T-helper 2 cell treated with Interferon-gamma antibody and Interleukin-4, amounts not matched to agents 5 μg/mL and 100 μg/mL, for 36 hours (primary cell): ENCODE data around the gene GRAMD2A.
A peak's percentile ranks its signal among the peaks of the same experiment; 100 is the strongest.

Experiments used
- DNase-seq: peaks from one replicate; pipeline ENCODE4 v3.0.0; 2021; ENCODE audit warnings: low spot score
- H3K27ac Mint-ChIP-seq: one replicate; pipeline ENCODE4 v1.8.0; 2021; ENCODE audit warnings: mild to moderate bottlenecking, mixed read lengths
- H3K27me3 Mint-ChIP-seq: one replicate; pipeline ENCODE4 v1.8.0; 2021; ENCODE audit warnings: low read depth, mixed read lengths
- H3K36me3 Mint-ChIP-seq: one replicate; pipeline ENCODE4 v1.8.0; 2021; ENCODE audit warnings: low read depth, mixed read lengths
- H3K4me1 Mint-ChIP-seq: one replicate; pipeline ENCODE4 v1.8.0; 2021; ENCODE audit warnings: low read depth, mixed read lengths
- H3K4me3 Mint-ChIP-seq: one replicate; pipeline ENCODE4 v1.8.0; 2022; ENCODE audit warnings: mild to moderate bottlenecking, moderate library complexity, mixed read lengths
- H3K9me3 Mint-ChIP-seq: one replicate; pipeline ENCODE4 v1.8.0; 2021; ENCODE audit warnings: mixed read lengths

The GRAMD2A gene

DNA sequence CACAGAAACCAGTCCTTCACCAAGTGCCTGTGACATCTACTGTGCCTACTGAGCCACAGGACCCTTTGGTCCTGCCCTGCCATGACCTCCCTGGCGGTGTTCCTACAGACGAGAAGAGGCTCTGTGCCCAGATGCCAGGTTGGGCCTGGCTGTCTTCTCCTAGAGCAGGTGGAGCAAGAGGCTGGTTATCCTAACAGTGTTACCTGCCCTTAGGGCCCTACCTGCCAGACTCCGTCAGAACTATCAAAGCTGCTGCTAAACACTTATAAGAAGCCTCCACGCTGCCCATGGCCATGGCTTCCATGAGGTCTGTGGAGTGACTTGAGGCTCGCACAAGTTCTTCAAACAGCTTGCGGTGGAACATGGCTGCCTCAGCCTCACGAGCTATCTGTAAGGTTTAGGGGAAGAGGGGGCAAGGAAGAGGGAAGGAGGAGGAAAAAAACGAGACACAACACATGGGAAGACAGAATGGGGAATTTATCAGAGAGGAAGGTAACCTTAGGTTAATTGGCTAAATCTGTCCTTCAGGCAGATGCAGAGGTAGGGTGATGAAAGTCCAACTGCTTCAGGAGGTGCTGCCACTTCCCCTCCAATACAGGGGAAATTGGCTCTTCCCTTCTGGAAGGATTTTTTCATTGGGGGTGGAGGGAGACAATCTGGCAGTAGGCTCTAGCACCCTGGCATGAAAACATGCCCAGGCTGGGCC lies 5.4 kb upstream of the GRAMD2A start:
- no peaks in the 10 kb centered on the region for H3K9me3 Mint-ChIP-seq
- peaks cover 2% of the 10 kb centered on the region for H3K4me1 Mint-ChIP-seq
- no peak overlapping the region for H3K4me3 Mint-ChIP-seq

DNA sequence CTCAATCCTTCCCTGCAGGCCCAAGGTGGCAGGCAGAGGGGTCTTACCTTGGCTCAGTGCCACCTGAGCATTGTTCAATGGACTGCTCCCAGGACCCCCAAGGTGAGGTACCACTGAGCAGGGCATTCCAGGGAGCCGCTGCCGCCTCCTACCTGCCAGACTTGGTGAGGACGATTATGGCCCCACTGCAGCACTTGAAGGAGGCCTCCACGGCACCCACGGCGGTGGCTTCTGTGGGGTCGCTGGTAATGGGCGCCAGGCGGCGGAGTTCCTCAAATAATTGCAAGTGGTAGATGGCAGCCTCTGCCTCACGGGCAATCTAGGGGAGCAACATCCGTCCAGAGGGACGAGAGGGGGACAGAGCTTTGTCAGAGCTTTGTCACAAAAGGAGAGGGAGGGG lies 4.7 kb upstream of the GRAMD2A start:
- H3K27ac Mint-ChIP-seq, result no peak overlapping the region
- H3K9me3 Mint-ChIP-seq, result no peaks in the 10 kb centered on the region
- H3K4me3 Mint-ChIP-seq, result no peak overlapping the region
- DNase-seq, result no peak
- H3K36me3 Mint-ChIP-seq, result peaks cover 80% of the 10 kb centered on the region
- peaks cover 4% of the 10 kb centered on the region for H3K4me1 Mint-ChIP-seq
- H3K27me3 Mint-ChIP-seq, result peaks cover 7% of the 10 kb centered on the region

More for the DNA sequence above, 5.4 kb upstream of the GRAMD2A start:
- DNase-seq, result no peak
- Mint-ChIP-seq H3K27ac (no peak overlapping the region), H3K36me3 (peaks cover 84% of the 10 kb centered on the region), H3K27me3 (peaks cover 5% of the 10 kb centered on the region)

DNA sequence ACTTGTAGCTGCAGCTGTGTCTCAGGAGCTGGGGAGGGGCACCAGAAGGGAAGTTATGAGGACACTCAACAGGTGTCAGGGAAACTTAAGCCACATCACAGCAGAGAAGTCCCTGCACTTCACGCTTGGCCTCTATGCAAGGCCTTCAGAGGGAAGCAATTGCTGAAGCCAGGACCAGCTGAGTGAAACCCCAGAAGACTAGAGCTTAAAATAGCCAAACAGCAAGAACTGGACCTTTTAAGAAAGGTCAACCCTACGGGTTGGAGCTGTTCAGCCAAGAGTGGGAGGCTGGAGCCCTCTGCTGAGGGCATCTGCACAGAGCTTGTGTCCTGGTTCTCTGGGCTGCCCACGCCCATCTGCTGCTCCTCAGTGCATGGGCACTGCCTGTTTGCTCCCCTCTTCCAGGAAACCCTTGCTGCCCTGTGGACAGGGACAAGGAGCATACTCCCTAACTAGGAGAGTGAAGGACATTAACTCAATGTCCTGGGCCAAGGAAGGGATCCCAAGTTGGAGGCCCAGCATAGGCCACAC lies 3.9 kb upstream of the GRAMD2A start:
- no peak for DNase-seq
- Mint-ChIP-seq H3K4me3 (no peak overlapping the region), H3K4me1 (peaks cover 6% of the 10 kb centered on the region), H3K27me3 (peaks cover 11% of the 10 kb centered on the region), H3K9me3 (no peaks in the 10 kb centered on the region), H3K36me3 (peaks cover 74% of the 10 kb centered on the region), H3K27ac (no peak overlapping the region)

DNA sequence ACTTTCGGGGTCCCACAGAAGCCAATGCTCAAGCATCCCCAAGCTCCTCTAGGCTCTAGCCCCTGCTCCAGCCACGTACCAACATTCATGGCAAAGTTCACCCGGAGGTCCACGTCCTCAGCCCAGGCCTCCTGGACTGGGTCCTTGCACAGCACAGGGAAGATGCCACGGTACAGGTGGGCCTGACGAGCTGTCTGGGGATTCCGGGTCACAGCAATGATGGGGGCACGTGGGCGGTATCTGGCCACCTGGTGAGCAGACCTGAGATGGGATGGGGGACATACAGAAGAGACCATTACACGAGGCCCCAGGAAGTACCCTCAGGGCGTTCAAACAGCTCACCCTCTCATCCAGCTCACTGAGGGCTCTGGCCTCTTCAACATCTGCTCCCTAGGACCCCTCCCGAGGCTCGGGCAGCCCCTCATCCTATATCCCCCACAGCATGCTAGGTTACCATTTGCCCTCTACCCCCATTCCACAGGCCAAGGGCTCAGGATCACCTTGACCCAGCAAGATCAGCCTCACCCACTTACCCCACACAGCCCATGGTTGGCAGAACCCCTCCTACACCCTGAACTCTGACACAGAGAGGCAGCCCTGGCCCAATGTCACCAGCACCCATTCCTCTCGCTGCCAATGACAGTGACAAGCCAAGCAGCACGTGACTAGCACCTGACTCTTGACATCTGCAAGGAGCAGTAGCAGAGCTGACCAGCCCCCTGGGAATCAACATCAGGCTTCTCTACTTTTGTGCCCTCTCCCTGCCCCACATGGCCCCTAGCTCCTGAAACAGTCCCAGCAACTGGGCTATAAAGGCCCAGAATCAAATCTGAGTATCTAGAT lies 3.0 kb upstream of the GRAMD2A start:
- peaks cover 17% of the 10 kb centered on the region for H3K27me3 Mint-ChIP-seq
- H3K4me1 Mint-ChIP-seq, result peaks cover 6% of the 10 kb centered on the region
- H3K27ac Mint-ChIP-seq, result no peak overlapping the region
- H3K4me3 Mint-ChIP-seq, result no peak overlapping the region
- H3K36me3 Mint-ChIP-seq, result peaks cover 66% of the 10 kb centered on the region
- no peaks in the 10 kb centered on the region for H3K9me3 Mint-ChIP-seq
- DNase-seq, result no peak

DNA sequence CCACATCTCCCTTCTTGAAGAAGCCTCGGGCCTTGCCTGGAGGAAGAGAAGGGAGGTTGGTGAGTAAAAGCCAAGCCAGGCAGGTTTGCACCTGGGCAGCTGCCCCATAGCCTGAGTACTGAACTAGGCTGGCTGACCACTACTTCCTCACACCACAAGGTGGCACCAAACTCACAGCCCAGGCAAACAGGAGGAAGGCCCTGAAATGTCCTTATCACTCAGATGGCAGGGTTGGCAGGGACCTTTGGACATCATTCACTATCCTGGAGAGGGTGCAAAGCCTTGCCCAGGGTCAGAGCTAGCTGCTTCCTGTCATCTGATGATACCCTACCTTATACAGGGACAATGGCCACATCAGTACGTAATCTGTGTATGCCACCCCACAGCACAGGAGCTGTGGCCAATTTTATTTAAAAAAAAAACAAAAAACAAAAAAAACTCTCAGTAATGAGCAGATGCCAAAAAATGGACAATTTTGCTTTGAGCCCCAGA lies 2.2 kb upstream of the GRAMD2A start:
- peak; percentile 58 for DNase-seq
- H3K4me1 Mint-ChIP-seq, result peaks cover 6% of the 10 kb centered on the region
- H3K4me3 Mint-ChIP-seq, result no peak overlapping the region
- no peak overlapping the region for H3K27ac Mint-ChIP-seq
- peaks cover 17% of the 10 kb centered on the region for H3K27me3 Mint-ChIP-seq
- no peaks in the 10 kb centered on the region for H3K9me3 Mint-ChIP-seq
- H3K36me3 Mint-ChIP-seq, result peaks cover 58% of the 10 kb centered on the region

DNA sequence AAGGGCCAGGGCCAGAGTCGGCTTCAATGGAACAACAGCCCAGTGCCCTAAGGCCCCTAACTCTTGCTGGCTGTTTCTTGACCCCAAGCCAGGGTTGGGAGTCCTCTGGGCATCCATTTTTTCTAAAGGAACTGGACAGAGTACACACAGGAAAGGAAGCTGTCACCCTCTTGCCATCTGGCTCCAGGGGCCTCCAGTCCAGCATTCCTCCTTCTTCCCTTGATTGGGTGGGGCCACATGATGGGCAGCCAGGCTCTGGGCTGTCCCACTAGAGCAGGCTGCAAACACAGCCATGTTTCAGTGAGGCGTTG lies 1.6 kb upstream of the GRAMD2A start:
- H3K9me3 Mint-ChIP-seq, result no peaks in the 10 kb centered on the region
- peaks cover 19% of the 10 kb centered on the region for H3K27me3 Mint-ChIP-seq
- DNase-seq, result no peak
- H3K36me3 Mint-ChIP-seq, result peaks cover 52% of the 10 kb centered on the region
- no peak overlapping the region for H3K27ac Mint-ChIP-seq
- no peak overlapping the region for H3K4me3 Mint-ChIP-seq
- H3K4me1 Mint-ChIP-seq, result peaks cover 6% of the 10 kb centered on the region

DNA sequence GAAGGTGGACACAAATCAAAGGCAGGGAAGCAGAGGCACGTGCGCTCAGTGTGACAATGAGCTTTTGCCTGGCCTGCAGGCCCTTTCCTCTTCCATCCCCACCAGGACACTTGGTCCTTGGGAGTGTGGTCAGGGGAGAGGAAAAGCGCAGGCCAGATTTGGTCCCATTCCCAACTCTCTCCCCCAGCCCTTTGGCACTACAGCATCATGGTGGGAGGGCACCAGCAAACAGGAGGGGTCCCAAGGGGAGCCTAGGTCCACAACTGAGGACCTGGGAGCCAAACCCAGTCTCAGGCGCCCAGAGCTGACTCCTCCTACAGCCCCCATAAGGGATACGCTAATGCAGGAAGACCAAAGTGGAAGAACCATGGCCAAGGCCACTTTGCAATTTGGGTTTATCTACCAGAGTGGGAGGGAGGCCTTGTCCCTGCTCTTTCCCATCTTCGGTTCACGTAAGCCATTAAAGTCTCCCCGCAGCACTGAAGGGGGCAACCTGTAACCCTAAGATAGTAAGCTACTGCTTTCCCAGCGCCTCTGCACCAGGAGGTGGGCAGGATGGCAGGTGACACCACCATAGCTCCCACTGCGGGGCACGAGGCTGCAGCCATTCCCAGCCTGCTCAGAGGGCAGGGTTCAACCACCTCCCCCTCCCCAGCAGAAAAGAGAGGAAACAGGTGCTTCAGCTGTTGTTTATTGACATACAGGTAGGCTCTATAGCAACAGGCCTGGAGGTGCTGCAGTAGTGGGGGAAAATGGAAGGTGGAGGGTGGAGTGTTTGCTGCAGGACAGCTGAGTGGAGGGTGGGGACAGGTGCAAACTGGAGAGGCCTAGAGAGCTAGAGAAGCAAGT lies 993 bp upstream of the GRAMD2A start:
- Mint-ChIP-seq H3K36me3 (peaks cover 50% of the 10 kb centered on the region), H3K4me1 (peaks cover 6% of the 10 kb centered on the region), H3K4me3 (peak overlapping the region; percentile 69), H3K27me3 (peaks cover 23% of the 10 kb centered on the region), H3K27ac (no peak overlapping the region), H3K9me3 (no peaks in the 10 kb centered on the region)
- no peak for DNase-seq

DNA sequence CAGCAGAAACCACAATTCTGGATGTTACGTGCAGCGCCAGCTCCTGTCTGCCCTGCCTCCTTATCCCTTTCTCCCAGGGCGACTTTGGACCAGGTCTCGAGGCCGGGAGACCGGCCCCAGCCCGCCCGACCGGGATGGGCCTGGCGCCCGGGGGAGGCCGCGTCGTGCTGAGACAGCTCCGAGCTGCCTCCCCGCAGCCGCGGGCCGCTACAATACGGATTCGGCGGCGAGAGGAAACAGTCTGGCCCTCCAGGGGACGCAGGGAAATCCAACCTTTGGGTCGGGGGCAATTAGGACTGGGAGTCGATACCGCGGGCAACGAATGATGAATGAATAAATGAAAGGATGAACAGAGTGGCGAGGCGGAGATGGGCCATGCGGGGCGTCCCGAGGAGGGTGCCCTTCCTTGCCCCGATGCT lies 537 bp downstream of the GRAMD2A start:
- H3K9me3 Mint-ChIP-seq, result no peaks in the 10 kb centered on the region
- peaks cover 40% of the 10 kb centered on the region for H3K36me3 Mint-ChIP-seq
- H3K4me3 Mint-ChIP-seq, result no peak overlapping the region
- no peak overlapping the region for H3K27ac Mint-ChIP-seq
- DNase-seq, result no peak
- H3K4me1 Mint-ChIP-seq, result peaks cover 6% of the 10 kb centered on the region
- peaks cover 23% of the 10 kb centered on the region for H3K27me3 Mint-ChIP-seq

DNA sequence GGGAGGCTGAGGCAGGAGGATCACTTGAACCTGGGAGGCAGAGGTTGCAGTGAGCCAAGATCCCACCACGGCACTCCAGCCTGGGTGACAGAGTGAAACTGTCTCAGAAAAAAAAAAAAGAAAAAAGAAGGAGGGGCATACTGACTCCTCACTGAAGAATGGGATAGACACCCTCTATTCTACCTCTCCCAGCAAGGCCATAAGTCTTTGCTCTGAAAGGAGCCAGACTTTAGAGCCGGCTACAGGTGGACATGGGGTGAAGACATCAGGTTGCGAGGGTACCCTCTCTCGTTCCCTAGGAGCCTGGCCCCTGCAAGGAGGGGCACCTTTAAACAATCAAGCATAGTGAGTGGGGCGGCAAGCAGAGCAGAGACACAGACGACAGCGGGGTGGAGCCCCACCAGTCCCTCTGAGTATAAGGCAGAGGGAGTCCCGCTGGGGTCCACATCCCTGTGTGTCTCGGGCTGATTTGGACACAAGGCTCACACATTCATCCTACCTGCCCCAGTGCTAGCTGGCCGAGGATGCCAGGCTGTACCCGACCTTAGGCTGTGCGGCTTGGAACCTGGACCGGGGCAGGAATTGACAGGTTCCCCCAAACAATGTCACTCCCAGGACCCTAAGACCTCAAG lies 1.1 kb downstream of the GRAMD2A start:
- Mint-ChIP-seq H3K9me3 (no peaks in the 10 kb centered on the region), H3K27me3 (peaks cover 26% of the 10 kb centered on the region), H3K4me1 (peaks cover 6% of the 10 kb centered on the region), H3K27ac (no peak overlapping the region), H3K4me3 (no peak overlapping the region), H3K36me3 (peaks cover 37% of the 10 kb centered on the region)
- DNase-seq, result no peak

DNA sequence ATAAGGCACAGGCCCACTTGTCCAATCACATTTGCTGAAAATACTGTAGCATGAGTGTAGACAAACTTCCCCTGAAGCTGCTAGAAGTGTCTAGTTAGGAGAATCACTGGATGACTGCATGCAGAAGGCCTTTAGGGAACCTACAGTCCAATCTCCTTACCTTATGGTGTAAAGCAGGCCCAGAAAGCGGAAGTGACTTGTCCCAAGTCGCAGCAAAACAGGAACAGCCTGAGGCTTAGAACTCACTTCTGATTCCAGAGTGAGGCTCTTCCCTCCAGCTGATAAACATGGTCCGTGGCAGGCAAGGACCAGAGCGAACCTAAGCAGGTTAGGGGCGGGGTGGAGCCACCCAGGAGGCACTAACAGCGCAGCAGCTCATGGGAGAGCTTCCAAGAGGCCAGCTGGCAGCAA lies 2.5 kb downstream of the GRAMD2A start:
- peaks cover 24% of the 10 kb centered on the region for H3K36me3 Mint-ChIP-seq
- H3K27ac Mint-ChIP-seq, result no peak overlapping the region
- no peak overlapping the region for H3K4me3 Mint-ChIP-seq
- DNase-seq, result no peak
- H3K4me1 Mint-ChIP-seq, result peaks cover 6% of the 10 kb centered on the region
- H3K9me3 Mint-ChIP-seq, result no peaks in the 10 kb centered on the region
- peaks cover 32% of the 10 kb centered on the region for H3K27me3 Mint-ChIP-seq

DNA sequence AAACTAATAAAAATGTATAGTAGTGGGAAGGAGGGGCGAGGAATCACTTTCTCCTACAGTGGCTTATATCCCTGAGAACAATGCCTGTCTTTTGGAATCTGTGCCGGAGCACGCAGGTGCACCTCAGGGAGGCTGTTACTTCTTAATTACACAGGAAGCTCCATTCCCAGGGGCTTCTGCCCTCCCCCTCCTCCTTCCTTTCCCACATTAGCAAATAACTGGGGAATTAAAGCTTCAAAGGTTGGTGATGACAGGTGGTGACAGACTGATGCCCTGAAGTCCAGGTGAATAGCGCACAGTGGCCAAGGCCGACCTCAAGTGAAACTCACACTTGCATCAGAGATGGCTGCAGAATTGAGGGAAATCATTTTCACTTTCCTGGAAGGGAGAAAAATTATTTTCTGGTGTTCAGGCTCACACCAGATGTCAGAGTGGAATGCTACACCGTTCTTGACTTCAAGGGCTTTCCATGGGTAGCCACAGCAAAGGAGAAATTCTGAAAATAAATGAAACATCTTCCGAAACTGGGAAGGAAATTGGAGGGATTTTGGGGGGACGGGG lies 3.7 kb downstream of the GRAMD2A start:
- Mint-ChIP-seq H3K27me3 (peaks cover 37% of the 10 kb centered on the region), H3K9me3 (no peaks in the 10 kb centered on the region), H3K4me3 (no peak overlapping the region), H3K4me1 (peaks cover 6% of the 10 kb centered on the region), H3K36me3 (peaks cover 12% of the 10 kb centered on the region), H3K27ac (no peak overlapping the region)
- no peak for DNase-seq

DNA sequence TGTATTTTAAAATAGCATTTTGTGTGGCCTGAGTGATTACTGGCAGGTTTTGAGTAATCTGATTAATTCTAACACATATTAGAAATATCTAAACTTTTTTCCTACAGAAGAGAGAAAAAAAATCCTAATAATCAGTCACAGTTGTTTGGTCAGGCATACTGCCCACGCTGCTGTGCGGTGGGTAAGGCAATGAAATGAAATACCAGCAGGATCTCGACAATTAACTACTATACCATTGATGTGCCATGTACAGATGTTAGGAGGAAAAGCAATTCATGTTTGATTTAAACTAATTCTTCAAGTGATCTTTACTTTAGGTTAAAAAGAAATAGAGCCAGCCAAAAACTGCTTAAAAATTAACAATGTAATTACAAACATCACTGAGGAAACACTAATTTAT lies 5.2 kb downstream of the GRAMD2A start:
- Mint-ChIP-seq H3K27me3 (peaks cover 35% of the 10 kb centered on the region), H3K4me1 (peaks cover 2% of the 10 kb centered on the region), H3K4me3 (no peak overlapping the region), H3K36me3 (no peaks in the 10 kb centered on the region), H3K9me3 (no peaks in the 10 kb centered on the region), H3K27ac (no peak overlapping the region)
- no peak for DNase-seq

DNA sequence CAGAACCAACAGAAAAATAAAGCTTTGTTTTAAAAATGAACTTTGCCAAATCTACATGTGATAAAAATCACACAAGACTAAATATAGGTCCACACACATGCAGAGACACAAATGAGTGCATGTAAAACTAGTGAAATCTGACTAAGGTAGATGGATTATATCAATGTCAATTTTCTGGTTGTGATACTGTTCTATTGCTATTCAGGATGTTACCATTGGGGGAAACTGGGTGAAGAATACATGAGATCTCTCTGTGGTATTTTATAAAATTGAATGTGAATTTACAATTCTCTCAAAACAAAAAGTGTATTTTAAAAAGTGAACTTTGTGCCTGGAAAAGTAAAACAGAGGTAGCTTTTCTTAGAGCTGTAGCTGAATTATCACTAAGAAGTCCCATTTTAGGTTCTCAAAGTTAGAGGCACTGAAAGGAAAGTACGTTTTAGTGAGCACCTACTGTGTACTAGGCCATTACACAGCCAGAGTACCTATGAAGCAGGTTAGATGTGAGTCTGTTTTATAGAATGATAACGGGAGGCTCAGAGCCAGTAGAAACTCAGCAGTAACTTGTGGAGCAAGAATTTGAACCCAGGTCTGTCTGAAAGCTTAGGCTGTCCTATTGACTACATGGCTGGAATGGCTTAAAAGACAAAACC lies 8.2 kb downstream of the GRAMD2A start:
- Mint-ChIP-seq H3K4me1 (peaks cover 2% of the 10 kb centered on the region), H3K36me3 (no peaks in the 10 kb centered on the region), H3K4me3 (no peak overlapping the region), H3K27ac (no peak overlapping the region), H3K9me3 (no peaks in the 10 kb centered on the region), H3K27me3 (peaks cover 40% of the 10 kb centered on the region)
- no peak for DNase-seq
